GM18526 (cell line): Measurements from ENCODE around the gene RDH13.
A peak's percentile ranks its signal among the peaks of the same experiment; 100 is the strongest.

Experiments used
- POLR2A ChIP-seq: IDR thresholded peaks from 3 replicates; pipeline ENCODE4 v1.6.1; 2011; ENCODE audit not compliant: insufficient read length; ENCODE audit errors: extremely low read depth

RDH13 gene

DNA sequence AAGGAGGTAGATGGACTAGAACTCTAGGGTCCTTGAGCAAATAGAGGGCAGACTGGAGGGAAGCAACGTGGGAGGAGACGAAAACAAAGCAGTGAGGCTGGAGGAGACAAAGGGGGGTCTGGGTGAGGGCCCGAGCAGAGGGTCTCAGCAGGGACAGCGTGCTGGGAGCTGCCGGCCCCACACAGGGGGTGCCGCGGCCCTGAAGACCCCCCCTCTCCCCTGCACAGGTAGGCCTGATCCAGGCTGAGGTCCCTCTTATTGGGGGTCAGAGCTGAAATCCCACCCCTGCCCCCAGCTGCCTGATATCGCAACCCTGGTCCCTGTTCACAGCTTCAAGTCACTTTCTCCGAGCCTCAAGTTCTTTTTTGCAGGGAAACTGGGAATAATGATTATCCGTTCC, 21.5 kb upstream of the RDH13 start:
- TF ChIP-seq POLR2A, result no peak

DNA sequence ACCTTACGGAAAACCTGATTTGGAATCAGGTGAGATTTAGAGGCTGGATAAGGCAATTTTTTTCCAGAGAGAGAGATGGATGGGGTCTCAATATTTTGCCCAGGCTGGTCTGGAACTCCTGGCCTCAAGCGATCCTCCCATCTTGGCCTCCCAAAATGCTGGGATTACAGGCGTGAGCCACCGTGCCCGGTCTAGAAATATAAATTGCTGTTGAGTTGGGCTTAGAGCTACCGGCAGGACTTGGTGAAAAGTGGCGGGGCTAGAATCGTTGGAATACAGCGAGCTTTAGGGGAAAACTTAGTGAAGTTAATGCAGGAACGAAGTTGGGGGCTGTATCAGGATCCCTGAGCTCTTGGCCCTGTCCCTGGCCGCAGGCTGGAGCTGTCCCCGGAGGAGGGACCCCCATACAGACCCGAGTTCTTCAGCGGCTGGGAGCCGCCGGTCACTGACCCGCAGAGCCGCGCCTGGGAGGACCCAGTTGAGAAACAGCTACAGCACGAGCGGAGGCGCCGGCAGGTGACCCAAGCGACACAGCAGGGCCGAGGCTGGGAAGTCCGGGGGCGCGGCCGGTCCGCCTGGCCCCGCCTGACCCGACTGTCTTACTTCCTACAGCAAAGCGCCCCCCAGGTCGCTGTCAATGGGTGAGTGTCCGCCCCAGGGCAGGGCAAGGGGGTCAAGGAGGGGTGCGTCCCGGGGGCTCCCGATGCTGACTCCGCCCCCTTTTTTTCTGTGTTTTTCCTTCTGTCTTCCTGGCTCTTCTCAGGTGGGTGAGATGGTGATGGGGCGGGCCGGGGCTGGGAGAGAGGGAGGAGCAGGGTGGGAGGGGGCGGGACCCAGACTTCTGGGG, 20.3 kb upstream of the RDH13 start:
- TF ChIP-seq POLR2A, result no peak

DNA sequence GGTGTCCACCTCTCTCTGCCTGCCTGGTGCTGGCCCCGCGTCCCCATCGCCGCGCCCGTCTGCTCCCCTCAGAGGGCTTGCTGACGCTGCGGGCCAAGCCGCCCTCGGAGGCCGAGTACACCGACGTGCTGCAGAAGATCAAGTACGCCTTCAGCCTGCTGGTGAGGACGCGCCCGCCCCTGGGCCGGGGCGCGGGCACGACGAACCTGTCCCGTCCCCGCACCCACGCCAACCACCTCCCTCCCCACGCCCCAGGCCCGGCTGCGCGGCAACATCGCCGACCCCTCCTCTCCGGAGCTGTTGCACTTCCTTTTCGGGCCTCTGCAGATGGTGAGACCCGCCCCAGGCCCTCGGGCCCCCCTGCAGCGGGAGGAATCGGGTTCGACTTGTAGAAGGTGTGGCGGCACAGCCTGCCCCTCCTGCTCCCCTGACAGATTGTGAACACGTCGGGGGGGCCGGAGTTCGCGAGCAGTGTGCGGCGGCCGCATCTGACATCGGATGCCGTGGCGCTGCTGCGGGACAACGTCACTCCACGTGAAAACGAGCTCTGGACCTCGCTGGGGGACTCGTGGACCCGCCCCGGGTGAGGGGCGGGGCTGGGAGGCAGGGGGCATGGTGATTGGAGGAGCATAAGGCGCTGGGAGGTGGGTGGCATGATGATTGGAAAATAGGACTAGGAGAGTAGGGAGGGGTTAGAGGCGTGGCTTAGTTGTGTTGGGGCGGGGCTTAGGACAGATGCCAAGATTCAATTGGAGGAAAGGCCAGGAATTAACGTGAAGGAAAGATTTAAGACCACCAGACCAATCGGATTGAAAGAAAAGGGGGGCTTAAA, 19.3 kb upstream of the RDH13 start:
- TF ChIP-seq POLR2A, result no peak

DNA sequence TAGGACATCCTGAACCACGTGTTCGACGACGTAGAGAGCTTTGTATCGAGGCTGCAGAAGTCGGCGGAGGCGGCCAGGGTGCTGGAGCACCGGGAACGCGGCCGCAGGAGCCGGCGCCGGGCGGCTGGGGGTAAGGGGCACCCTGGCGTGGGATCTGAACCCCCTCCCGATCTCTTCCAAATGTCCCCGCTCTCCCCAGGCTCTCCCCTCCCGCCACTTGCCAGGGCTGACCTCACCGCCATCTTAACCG, 18.7 kb upstream of the RDH13 start:
- TF ChIP-seq POLR2A, result no peak

DNA sequence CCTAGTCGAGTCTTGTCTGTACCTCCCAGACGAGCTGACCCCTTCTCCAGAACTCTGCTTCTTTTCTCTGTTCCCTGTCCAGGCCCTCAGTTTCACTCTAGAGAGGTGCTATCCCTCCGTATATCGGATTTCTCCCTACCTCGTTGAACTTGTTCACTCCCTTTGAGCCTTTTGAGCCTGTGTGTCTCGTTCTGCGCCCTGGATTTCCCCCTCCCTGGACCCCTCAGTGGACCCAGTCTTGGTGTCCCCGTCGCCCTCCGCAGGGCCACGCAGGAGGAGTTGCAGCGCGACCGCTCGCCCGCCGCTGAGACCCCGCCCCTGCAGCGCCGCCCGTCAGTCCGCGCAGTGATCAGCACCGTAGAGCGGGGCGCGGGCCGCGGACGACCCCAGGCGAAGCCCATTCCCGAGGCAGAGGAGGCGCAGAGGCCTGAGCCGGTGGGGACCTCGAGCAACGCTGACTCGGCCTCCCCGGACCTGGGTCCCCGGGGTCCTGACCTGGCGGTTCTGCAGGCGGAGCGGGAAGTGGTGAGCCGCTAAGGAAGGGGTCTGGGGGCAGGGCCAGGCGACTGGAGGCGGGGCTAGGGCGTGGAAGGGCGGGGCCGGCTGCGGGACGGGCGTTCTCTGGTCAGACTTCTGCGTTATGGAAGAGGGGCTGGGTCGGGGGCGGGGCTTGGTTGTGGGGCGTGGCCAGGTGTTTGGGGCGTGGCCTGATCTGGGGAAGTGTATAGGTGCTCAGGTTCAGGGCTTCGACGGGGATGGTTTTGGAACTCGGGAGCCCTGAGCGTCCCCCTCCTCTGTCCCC, 18.2 kb upstream of the RDH13 start:
- peak; percentile 43 for TF ChIP-seq POLR2A

DNA sequence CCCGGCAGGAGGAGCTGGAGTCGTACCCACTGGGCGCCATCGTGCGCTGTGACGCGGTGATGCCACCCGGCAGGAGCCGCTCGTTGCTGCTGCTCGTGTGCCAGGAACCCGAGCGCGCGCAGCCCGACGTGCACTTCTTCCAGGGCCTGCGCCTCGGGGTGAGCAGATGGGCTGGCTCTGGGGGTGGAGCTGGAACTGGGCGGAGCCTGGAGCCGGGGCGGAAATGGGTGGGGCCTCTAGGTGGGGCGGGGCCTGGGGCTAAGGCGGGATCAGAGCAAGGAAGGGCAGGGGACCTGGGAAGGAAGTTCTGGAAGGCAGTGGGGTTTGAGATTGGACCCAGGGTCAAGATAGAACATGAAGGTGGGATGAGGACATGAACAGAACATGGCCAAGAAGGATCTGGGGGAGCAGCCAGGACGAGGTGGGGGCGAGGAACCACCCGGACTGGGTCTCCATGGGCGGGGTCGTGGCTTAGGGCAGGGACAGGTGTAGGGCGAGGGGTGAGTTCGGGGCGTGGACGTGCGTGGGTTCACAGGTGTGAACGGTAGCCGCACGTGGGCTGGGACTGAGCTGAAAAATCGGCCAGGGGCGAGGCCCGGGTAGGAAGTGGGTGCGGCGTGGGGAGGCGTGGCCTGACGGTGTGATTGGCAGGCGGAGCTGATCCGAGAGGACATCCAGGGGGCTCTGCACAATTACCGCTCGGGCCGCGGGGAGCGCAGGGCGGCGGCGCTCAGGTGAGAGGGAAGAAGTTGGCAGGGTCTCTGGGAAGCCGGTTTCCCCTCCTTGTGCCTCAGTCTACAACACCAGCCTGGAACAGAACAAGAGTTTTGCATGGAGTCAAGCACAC, 17.4 kb upstream of the RDH13 start:
- no peak for TF ChIP-seq POLR2A

DNA sequence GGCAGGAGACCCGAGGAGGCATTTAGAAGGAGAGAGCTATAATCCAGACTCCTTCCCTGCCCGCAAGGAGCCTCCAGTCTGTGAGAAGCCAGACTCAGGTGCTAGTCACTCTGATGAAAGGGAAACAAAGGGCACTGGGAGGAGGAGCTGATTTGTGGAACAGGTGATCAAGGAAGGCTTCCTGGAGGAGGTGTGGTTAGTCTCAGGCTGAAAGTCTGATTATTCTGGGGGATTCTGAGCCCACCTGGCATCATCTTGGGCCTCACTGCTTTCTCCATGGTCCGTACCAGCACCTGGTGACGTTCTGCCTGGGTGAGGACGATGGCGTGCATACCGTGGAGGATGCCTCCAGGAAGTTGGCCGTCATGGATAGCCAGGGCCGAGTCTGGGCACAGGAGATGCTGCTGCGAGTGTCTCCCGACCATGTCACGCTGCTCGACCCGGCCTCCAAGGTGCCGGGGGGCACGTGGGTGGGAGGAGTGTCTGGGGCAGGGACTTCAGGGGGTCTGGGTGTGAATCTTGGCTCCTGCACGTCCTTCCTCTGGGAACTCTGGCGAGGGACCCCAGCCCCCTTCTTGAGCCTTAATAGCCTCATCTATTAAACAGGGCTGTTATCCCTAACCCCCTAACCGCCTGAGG, 16.6 kb upstream of the RDH13 start:
- TF ChIP-seq POLR2A, result no peak

DNA sequence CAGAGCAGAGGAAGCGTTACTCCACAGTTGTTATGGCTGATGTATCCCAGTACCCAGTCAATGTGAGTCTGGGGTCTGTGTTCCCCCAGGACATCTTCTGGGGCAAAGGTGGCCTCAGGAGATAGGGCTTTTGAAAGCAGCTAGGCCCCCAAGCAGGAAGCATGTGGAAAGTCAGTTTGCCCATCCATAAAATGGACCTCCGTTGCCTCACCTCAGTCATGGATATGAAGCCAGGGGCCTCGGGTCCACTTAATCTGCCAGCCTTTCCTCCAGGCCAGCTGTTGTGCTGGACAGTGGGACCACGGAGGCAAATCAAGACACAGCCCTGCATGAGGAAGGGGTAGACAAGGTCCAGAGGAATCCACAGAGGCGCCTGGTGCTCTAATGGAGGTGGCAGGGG, 16.0 kb upstream of the RDH13 start:
- no peak for TF ChIP-seq POLR2A

DNA sequence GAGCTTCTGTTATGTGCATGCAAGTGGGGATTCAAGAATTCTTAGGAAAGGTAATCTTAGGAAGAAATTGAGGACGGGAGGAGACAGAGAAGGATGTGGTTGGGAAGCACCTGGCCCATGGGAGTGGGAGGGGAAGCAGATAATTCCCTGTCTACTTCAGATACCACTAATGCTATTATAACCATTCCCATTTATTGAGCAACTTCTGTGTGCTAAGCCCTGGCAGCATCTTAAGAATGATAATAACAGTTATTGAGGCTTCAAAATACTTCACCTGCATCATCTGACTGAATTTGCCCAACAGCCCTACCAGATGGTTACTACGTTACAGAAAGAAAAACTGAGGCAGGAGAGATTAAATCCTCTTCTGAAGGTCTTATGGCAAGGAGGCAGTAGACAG, 14.2 kb upstream of the RDH13 start:
- TF ChIP-seq POLR2A, result no peak

DNA sequence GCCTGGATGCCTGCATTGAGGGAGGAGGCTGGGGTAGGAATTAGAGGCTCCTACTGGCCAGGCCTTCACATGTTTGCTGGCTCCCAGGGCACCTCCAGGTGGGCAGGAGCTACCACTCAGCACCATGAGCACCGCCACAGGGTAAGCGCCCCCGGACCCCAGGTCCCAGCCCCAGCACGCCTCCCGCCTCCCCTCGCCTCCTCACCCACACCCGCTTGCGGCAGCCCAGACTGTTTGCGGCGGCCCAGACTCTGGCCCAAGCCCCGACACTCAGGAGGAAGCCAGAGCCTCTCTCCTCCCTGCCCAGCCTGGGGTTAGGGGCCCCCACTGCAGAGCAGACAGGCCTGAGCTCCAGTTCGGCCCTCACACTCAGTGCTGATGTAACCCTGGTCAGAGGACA, 13.4 kb upstream of the RDH13 start:
- TF ChIP-seq POLR2A, result no peak

DNA sequence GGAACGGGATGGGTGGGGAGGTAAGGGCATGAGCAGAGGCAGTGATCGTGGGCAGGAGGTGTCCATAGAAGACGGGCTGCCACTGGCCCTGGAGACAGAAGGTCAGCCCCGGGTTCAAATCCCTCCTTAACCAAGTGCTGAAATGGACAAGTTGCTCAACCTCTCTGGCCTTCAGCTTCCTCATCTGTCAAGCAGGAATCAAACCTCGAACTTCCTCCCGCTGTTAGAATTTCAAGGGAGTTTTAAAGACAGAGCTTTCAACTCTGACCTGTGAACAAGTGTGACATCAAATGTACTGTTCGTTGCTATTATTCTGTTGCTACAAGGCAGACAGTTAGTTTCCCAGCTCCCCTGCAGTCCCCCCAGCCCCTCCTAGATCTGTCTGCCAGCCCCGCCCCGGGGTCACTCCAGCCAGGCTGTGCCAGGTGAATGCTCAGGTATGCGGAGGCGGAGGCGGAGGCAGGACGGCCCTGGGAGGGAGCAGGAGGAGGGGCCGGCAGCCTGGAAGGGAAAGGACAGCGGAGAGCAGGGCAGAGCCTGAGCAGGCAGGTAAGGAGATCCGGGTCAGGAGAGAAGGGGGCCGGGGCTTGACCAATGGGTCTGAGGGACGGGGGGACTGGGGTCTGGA, 12.5 kb upstream of the RDH13 start, which contains the start of gene EPS8L1:
Gene EPS8L1 (plus strand): TSS at position 499 of the 628 bp plus-strand sequence. CDS start 576 bp downstream, outside the sequence.
- no peak for TF ChIP-seq POLR2A

DNA sequence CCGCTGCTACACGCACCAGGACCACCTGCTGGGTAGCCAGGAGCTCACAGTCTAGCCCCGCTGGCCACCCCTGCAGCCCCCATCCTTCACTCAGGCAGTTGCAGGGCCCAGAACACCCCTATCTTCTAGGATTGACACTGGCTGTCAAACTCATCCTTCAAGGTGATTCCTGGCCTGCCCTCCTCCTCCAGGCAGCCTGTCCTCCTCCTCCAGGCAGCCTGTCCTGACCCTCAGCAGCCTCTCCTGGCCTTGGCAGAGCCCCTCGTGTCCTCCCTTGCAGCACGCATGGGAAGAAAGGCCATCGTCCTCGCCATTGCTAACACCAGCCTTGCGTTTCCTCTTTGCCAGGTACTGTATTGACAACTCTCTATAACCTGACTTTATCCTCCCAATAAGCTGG, 9.0 kb upstream of the RDH13 start:
- TF ChIP-seq POLR2A, result no peak

DNA sequence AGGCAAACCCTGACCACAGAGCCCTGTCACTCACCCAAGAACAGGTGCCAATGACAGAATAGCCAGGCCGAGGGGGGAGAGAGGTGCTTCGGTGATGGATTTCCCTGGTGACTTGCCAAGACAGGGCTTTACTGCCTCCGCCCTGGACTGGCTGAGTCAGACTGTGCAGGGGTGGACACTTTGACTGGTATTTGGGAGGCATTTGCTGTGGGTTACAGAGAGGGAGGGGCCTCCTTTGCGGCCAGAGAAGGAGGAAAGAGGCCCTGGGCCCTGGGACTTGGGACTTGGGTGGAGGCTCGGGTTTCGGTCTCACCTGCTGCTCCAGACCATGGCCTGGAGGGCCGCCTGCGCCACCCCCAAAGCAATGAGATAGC, 8.2 kb upstream of the RDH13 start:
- no peak for TF ChIP-seq POLR2A

DNA sequence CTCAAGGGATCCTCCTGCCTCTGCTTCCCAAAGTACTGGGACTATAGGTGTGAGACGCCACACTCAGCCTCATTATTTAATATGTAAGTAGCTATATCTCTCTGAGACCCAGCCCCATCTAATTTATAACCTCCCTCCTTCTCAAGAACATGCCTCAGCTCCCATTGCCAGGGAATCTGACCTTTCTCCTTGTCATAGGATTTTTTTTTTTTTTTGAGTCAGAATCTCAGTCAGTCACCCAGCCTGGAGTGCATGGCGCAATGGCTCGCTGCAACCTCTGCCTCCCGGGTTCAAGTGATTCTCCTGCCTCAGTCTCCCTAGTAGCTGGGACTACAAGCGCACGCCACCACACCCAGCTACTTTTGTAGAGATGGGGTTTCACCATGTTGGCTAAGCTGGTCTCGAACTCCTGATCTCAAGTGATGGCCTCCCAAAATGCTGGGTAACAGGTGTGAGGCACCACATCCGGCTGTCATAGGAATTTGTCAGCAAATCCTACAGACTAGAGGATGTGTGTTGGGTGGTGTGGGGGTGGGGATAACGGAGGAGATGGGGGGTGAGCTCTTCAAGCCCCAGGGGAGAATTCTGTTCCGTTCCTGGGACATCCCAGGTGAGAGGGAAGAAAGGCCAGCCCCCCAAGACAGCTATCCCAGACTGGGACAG, 7.6 kb upstream of the RDH13 start:
- no peak for TF ChIP-seq POLR2A

DNA sequence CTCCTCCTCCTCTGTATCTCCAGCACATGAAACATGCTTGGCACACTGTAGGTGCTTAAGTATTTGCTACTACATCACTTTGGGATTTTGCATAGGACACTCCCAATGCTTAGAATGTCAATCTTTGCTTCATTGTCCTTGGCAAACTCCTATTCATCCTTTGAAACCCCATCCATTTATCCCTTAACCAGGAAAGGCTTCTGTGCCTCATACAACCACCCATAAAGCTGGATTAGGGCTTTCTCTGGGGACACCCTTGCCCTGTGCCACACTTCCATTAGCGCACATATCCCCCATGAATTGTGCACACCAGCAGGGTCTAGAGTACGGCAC, 6.9 kb upstream of the RDH13 start:
- TF ChIP-seq POLR2A, result no peak
